ENCODE data around the gene HLA-F. TPM values are rescaled to one million over a fixed set of nuclear protein-coding genes. Genes with fewer than 3 reads are reported as not detected.

Gene HLA-F
- polyA plus RNA-seq, 2 donors, result 25.2 to 35.6 TPM

DNA sequence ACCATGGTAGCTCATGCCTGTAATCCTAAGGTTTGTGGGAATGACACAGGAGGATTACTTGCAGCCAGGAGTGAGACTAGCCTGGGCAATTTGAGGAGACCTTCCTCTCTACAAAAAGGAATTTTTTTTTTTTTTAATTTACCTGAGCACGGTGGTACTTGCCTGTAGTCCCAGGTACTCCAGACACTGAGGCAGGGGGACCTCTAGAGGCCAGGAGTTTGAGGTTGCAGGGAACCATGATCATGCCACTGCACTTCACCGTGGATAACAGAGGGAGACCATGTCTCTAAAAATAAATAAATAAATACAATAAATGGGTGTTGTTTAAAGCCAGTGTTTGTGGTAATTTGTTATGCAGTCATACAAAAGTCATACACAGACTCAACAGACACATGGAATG is 2.4 kb upstream of the HLA-F start:
- Histone ChIP-seq H3K27me3 (ENCODE audit: control insufficient read depth in 1 of 2, insufficient read depth in 2 of 2, low read length in 2 of 2) (no peaks in the 10 kb centered on the region), H3K36me3 (ENCODE audit: control insufficient read depth in 2 of 2, insufficient read depth in 2 of 2, low read length in 1 of 2) (no peaks in the 10 kb centered on the region), H3K4me3 (ENCODE audit: low read depth in 1 of 2, low read length in 2 of 2) (no peak overlapping the region), H3K27ac (ENCODE audit: low read depth in 2 of 2, low read length in 1 of 2) (no peak overlapping the region), H3K9me3 (ENCODE audit: control insufficient read depth in 2 of 2, insufficient read depth in 1 of 2, low read depth in 1 of 2, low read length in 1 of 2) (no peaks in the 10 kb centered on the region), H3K4me1 (ENCODE audit: control insufficient read depth in 2 of 2, insufficient read depth in 2 of 2, low read length in 1 of 2) (peaks cover 0 to 10% of the 10 kb centered on the region in 2 donors)
- WGBS, 2 donors, result 25 to 30% methylated on average over 2 of the region's 2 CpGs

DNA sequence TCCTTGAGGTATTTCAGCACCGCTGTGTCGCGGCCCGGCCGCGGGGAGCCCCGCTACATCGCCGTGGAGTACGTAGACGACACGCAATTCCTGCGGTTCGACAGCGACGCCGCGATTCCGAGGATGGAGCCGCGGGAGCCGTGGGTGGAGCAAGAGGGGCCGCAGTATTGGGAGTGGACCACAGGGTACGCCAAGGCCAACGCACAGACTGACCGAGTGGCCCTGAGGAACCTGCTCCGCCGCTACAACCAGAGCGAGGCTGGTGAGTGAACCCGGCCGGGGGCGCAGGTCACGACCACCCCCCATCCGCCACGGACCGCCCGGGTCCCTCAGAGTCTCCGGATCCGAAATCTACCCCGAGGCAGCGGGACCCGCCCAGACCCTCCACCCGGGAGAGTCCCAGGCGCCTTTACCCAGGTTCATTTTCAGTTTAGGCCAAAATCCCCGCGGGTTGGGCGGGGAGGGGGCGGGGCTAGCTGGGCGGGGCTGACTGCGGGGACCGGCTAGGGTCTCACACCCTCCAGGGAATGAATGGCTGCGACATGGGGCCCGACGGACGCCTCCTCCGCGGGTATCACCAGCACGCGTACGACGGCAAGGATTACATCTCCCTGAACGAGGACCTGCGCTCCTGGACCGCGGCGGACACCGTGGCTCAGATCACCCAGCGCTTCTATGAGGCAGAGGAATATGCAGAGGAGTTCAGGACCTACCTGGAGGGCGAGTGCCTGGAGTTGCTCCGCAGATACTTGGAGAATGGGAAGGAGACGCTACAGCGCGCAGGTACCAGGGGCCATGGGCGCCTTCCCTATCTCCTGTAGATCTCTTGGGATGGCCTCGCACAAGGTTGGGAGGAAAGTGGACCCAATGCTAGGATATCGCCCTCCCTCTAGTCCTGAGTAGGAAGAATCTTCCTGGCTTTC is 693 bp downstream of the HLA-F start:
- WGBS, 2 donors, result 6 to 10% methylated on average over 70 to 76 of the region's 76 CpGs
- H3K9me3 ChIP-seq (ENCODE audit: control insufficient read depth in 2 of 2, insufficient read depth in 1 of 2, low read depth in 1 of 2, low read length in 1 of 2), result no peaks in the 10 kb centered on the region
- peak overlapping the region; percentile 71 to 78 for H3K4me3 ChIP-seq (ENCODE audit: low read depth in 1 of 2, low read length in 2 of 2)
- peaks cover 0 to 10% of the 10 kb centered on the region in 2 donors for H3K4me1 ChIP-seq (ENCODE audit: control insufficient read depth in 2 of 2, insufficient read depth in 2 of 2, low read length in 1 of 2)
- peak overlapping the region; percentile 79 to 85 for H3K27ac ChIP-seq (ENCODE audit: low read depth in 2 of 2, low read length in 1 of 2)
- no peaks in the 10 kb centered on the region for H3K27me3 ChIP-seq (ENCODE audit: control insufficient read depth in 1 of 2, insufficient read depth in 2 of 2, low read length in 2 of 2)
- peaks cover 0 to 5% of the 10 kb centered on the region in 2 donors for H3K36me3 ChIP-seq (ENCODE audit: control insufficient read depth in 2 of 2, insufficient read depth in 2 of 2, low read length in 1 of 2)

DNA sequence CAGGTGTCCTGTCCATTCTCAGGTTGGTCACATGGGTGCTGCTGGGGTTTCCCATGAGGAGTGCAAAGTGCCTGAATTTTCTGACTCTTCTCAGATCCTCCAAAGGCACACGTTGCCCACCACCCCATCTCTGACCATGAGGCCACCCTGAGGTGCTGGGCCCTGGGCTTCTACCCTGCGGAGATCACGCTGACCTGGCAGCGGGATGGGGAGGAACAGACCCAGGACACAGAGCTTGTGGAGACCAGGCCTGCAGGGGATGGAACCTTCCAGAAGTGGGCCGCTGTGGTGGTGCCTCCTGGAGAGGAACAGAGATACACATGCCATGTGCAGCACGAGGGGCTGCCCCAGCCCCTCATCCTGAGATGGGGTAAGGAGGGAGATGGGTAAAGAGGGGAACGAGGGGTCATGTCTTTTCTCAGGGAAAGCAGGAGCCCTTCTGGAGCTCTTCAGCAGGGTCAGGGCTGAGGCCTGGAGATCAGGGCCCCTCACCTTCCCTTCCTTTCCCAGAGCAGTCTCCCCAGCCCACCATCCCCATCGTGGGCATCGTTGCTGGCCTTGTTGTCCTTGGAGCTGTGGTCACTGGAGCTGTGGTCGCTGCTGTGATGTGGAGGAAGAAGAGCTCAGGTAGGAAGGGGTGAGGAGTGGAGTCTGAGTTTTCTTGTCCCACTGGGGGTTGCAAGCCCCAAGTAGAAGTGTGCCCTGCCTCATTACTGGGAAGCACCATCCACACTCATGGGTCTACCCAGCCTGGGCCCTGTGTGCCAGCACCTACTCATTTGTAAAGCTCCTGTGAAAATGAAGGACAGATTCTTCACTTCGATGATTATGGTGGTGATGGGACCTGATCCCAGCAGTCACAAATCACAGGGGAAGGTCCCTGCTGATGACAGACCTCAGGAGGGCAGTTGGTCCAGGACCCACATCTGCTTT is 2.0 kb downstream of the HLA-F start:
- H3K4me1 ChIP-seq (ENCODE audit: control insufficient read depth in 2 of 2, insufficient read depth in 2 of 2, low read length in 1 of 2), result peaks cover 0 to 10% of the 10 kb centered on the region in 2 donors
- no peaks in the 10 kb centered on the region for H3K27me3 ChIP-seq (ENCODE audit: control insufficient read depth in 1 of 2, insufficient read depth in 2 of 2, low read length in 2 of 2)
- H3K36me3 ChIP-seq (ENCODE audit: control insufficient read depth in 2 of 2, insufficient read depth in 2 of 2, low read length in 1 of 2), result peaks cover 0 to 5% of the 10 kb centered on the region in 2 donors
- peak overlapping the region; percentile 71 to 78 for H3K4me3 ChIP-seq (ENCODE audit: low read depth in 1 of 2, low read length in 2 of 2)
- H3K9me3 ChIP-seq (ENCODE audit: control insufficient read depth in 2 of 2, insufficient read depth in 1 of 2, low read depth in 1 of 2, low read length in 1 of 2), result no peaks in the 10 kb centered on the region
- H3K27ac ChIP-seq (ENCODE audit: low read depth in 2 of 2, low read length in 1 of 2), result no peak overlapping the region
- 88 to 90% methylated on average over 11 of the region's 11 CpGs for WGBS, 2 donors

DNA sequence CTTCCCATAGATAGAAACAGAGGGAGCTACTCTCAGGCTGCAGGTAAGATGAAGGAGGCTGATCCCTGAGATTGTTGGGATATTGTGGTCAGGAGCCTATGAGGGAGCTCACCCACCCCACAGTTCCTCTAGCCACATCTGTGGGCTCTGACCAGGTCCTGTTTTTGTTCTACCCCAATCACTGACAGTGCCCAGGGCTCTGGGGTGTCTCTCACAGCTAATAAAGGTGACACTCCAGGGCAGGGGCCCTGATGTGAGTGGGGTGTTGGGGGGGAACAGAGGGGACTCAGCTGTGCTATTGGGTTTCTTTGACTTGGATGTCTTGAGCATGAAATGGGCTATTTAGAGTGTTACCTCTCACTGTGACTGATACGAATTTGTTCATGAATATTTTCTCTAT is 2.8 kb downstream of the HLA-F start:
- 76 to 80% methylated on average over 1 of the region's 1 CpG for WGBS, 2 donors
- Histone ChIP-seq H3K4me1 (ENCODE audit: control insufficient read depth in 2 of 2, insufficient read depth in 2 of 2, low read length in 1 of 2) (peaks cover 0 to 10% of the 10 kb centered on the region in 2 donors), H3K27ac (ENCODE audit: low read depth in 2 of 2, low read length in 1 of 2) (no peak overlapping the region), H3K4me3 (ENCODE audit: low read depth in 1 of 2, low read length in 2 of 2) (no peak overlapping the region), H3K9me3 (ENCODE audit: control insufficient read depth in 2 of 2, insufficient read depth in 1 of 2, low read depth in 1 of 2, low read length in 1 of 2) (no peaks in the 10 kb centered on the region), H3K27me3 (ENCODE audit: control insufficient read depth in 1 of 2, insufficient read depth in 2 of 2, low read length in 2 of 2) (no peaks in the 10 kb centered on the region), H3K36me3 (ENCODE audit: control insufficient read depth in 2 of 2, insufficient read depth in 2 of 2, low read length in 1 of 2) (peaks cover 0 to 5% of the 10 kb centered on the region in 2 donors)

DNA sequence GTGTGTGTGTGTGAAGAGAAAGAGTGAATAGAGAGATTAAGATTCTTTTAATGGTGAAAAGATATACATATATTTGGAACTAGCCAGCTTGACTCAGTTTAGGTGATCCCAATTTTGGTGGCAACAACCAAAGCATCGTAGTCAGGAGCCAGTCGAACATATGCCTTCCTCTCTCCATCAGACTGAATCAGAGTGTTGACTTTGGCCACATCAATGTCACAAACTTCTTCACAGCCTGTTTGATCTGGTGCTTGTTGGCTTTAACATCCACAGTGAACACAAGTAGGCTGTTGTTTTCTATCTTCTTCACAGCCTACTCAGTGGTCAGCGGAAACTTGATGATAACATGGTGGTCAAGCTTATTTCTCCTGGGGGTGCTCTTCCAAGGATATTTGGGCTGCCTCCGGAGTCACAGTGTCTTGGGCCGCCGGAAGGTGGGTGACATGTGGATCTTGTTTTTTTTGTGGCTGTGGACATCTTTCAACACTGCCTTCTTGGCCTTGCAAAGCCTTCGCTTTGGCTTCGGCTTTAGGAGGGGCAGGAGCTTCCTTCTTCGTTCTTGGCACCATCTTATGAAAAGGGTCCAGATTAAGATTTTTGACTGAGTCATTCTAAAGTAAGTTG is 3.4 kb downstream of the HLA-F start:
- Histone ChIP-seq H3K27ac (ENCODE audit: low read depth in 2 of 2, low read length in 1 of 2) (no peak overlapping the region), H3K4me3 (ENCODE audit: low read depth in 1 of 2, low read length in 2 of 2) (no peak overlapping the region), H3K9me3 (ENCODE audit: control insufficient read depth in 2 of 2, insufficient read depth in 1 of 2, low read depth in 1 of 2, low read length in 1 of 2) (no peaks in the 10 kb centered on the region), H3K27me3 (ENCODE audit: control insufficient read depth in 1 of 2, insufficient read depth in 2 of 2, low read length in 2 of 2) (no peaks in the 10 kb centered on the region), H3K36me3 (ENCODE audit: control insufficient read depth in 2 of 2, insufficient read depth in 2 of 2, low read length in 1 of 2) (peaks cover 0 to 5% of the 10 kb centered on the region in 2 donors), H3K4me1 (ENCODE audit: control insufficient read depth in 2 of 2, insufficient read depth in 2 of 2, low read length in 1 of 2) (peaks cover 0 to 10% of the 10 kb centered on the region in 2 donors)
- WGBS, 2 donors, result 92 to 94% methylated on average over 9 of the region's 9 CpGs

DNA sequence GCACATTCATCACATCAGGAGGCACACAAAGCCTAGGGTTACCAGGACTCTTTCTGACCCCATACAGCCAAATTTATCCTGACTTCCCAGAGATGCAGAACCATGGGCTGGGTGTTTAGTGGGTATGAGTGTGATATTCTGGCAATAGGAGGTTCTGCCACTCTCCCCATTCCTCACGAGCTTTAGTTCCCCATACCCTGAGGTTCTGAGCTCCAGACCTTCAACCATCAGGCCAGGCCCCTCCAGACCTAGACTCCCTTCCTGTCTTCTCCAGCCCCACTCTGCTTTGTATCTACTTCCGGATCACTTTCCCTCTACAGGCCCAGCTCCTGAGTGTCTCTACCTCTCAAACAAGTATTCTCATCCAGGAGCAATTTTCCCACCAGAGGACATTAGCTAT is 4.4 kb downstream of the HLA-F start:
- Histone ChIP-seq H3K9me3 (ENCODE audit: control insufficient read depth in 2 of 2, insufficient read depth in 1 of 2, low read depth in 1 of 2, low read length in 1 of 2) (no peaks in the 10 kb centered on the region), H3K4me3 (ENCODE audit: low read depth in 1 of 2, low read length in 2 of 2) (no peak overlapping the region), H3K27ac (ENCODE audit: low read depth in 2 of 2, low read length in 1 of 2) (no peak overlapping the region), H3K4me1 (ENCODE audit: control insufficient read depth in 2 of 2, insufficient read depth in 2 of 2, low read length in 1 of 2) (peaks cover 0 to 10% of the 10 kb centered on the region in 2 donors), H3K27me3 (ENCODE audit: control insufficient read depth in 1 of 2, insufficient read depth in 2 of 2, low read length in 2 of 2) (no peaks in the 10 kb centered on the region), H3K36me3 (ENCODE audit: control insufficient read depth in 2 of 2, insufficient read depth in 2 of 2, low read length in 1 of 2) (peaks cover 0 to 5% of the 10 kb centered on the region in 2 donors)
- WGBS, 2 donors, result 43 to 83% methylated on average over 2 of the region's 2 CpGs

DNA sequence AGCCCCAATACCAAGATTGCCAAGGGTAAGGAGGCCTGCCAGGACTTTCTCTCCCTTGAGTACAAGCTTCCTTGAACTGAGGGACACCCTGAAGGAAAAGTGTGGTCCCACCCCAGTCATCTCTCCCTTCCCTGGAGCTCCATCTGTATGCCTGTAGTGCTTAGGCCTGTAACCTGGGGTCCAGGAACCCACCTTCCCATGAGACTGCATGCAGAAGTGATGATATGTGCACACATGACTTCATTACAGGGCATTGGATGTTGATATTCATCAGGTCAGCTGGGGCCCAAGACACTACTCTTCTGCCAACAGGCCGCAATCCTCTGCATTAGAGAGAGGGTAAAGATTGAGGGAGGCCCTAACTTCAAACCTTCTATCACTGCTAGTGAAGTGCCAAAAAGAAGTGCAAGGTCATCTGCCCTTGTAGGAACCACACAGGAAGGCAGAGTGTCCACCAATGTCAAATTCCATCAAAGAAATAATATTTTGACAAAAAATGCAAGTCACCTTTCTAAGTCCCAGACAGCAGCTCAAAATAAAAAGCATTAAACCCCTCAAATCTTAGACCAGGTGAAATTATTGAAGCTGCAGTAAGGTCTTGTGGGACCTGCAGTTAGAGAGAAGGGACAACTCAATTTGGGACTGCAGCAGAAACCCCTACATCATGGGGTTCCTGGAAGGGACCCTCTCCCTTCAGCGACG is 5.1 kb downstream of the HLA-F start:
- H3K4me3 ChIP-seq (ENCODE audit: low read depth in 1 of 2, low read length in 2 of 2), result no peak overlapping the region
- H3K4me1 ChIP-seq (ENCODE audit: control insufficient read depth in 2 of 2, insufficient read depth in 2 of 2, low read length in 1 of 2), result peaks cover 0 to 10% of the 10 kb centered on the region in 2 donors
- H3K27me3 ChIP-seq (ENCODE audit: control insufficient read depth in 1 of 2, insufficient read depth in 2 of 2, low read length in 2 of 2), result no peaks in the 10 kb centered on the region
- H3K36me3 ChIP-seq (ENCODE audit: control insufficient read depth in 2 of 2, insufficient read depth in 2 of 2, low read length in 1 of 2), result peaks cover 0 to 5% of the 10 kb centered on the region in 2 donors
- 91 to 93% methylated on average over 3 of the region's 3 CpGs for WGBS, 2 donors
- no peak overlapping the region for H3K27ac ChIP-seq (ENCODE audit: low read depth in 2 of 2, low read length in 1 of 2)
- no peaks in the 10 kb centered on the region for H3K9me3 ChIP-seq (ENCODE audit: control insufficient read depth in 2 of 2, insufficient read depth in 1 of 2, low read depth in 1 of 2, low read length in 1 of 2)

DNA sequence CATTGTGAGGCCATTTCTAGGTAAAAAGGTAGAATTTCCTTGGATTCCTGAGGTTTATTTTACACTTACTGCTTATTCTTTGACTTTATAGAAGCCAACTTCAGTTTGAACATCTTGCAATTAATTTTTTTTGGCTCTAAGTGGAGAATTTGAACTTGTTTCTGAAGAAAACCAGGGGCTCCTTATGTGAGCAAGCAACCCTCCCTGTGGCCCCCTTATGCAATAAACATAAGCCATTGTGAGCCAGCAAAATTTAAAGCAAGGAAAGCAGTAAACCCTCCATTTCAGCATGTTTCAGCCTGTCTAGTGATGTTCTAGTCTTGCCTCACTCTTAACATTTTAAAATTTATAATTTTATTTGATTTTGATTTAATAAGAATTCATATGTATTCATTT is 5.6 kb downstream of the HLA-F start:
- Histone ChIP-seq H3K27me3 (ENCODE audit: control insufficient read depth in 1 of 2, insufficient read depth in 2 of 2, low read length in 2 of 2) (no peaks in the 10 kb centered on the region), H3K9me3 (ENCODE audit: control insufficient read depth in 2 of 2, insufficient read depth in 1 of 2, low read depth in 1 of 2, low read length in 1 of 2) (no peaks in the 10 kb centered on the region), H3K36me3 (ENCODE audit: control insufficient read depth in 2 of 2, insufficient read depth in 2 of 2, low read length in 1 of 2) (peaks cover 0 to 5% of the 10 kb centered on the region in 2 donors), H3K4me3 (ENCODE audit: low read depth in 1 of 2, low read length in 2 of 2) (no peak overlapping the region), H3K27ac (ENCODE audit: low read depth in 2 of 2, low read length in 1 of 2) (no peak overlapping the region), H3K4me1 (ENCODE audit: control insufficient read depth in 2 of 2, insufficient read depth in 2 of 2, low read length in 1 of 2) (peaks cover 0 to 10% of the 10 kb centered on the region in 2 donors)
